MM.1S (cell line): ENCODE results near the gene CNTNAP2.

Source experiments
- DNase-seq: peaks from one replicate; pipeline ENCODE4 v3.0.0-alpha.2; 2015
- H2AFZ ChIP-seq: fragments of 300-600 bp; sonication (generic); 2 replicates; pipeline ENCODE4 v1.6.0; 2016; ENCODE audit warnings: antibody characterized with exemption, low read length
- H3F3A ChIP-seq: fragments of 300-600 bp; sonication (generic); 2 replicates; pipeline ENCODE4 v1.6.1; 2016; ENCODE audit warnings: mild to moderate bottlenecking, antibody characterized with exemption, low read length, moderate library complexity, mixed read lengths; ENCODE audit not compliant: insufficient read depth
- H3K27ac ChIP-seq: fragments of 300-600 bp; sonication (generic); 2 replicates; pipeline ENCODE4 v1.5.1; 2016; ENCODE audit warnings: mild to moderate bottlenecking, low read length
- H3K27me3 ChIP-seq: fragments of 300-600 bp; sonication (generic); replicated peaks from 2 replicates; pipeline ENCODE4 v1.6.0; 2016; ENCODE audit warnings: low read length; ENCODE audit not compliant: insufficient read depth
- H3K36me3 ChIP-seq: fragments of 300-600 bp; sonication (generic); replicated peaks from 2 replicates; pipeline ENCODE4 v1.6.1; 2016; ENCODE audit warnings: mild to moderate bottlenecking, low read length, mixed read lengths; ENCODE audit not compliant: insufficient read depth
- H3K4me1 ChIP-seq: fragments of 300-600 bp; sonication (generic); 2 replicates; pipeline ENCODE4 v1.6.1; 2016; ENCODE audit warnings: low read length, mixed read lengths
- H3K4me2 ChIP-seq: fragments of 300-600 bp; sonication (generic); 2 replicates; pipeline ENCODE4 v1.6.0; 2016; ENCODE audit warnings: low read depth, low read length
- H3K4me3 ChIP-seq: fragments of 300-600 bp; sonication (generic); 2 replicates; pipeline ENCODE4 v1.5.1; 2016; ENCODE audit warnings: low read length, mixed read lengths
- H3K79me2 ChIP-seq: fragments of 300-600 bp; sonication (generic); 2 replicates; pipeline ENCODE4 v1.6.1; 2016; ENCODE audit warnings: mixed run types, low read length, mixed read lengths
- H3K9ac ChIP-seq: fragments of 300-600 bp; sonication (generic); 2 replicates; pipeline ENCODE4 v1.6.1; 2016; ENCODE audit warnings: low read length, mixed read lengths
- H3K9me2 ChIP-seq: fragments of 300-600 bp; sonication (generic); replicated peaks from 2 replicates; pipeline ENCODE4 v1.6.1; 2016; ENCODE audit warnings: mild to moderate bottlenecking, low read length, mixed read lengths; ENCODE audit not compliant: insufficient read depth
- H3K9me3 ChIP-seq: fragments of 300-600 bp; sonication (generic); replicated peaks from 2 replicates; pipeline ENCODE4 v1.6.1; 2016; ENCODE audit warnings: mild to moderate bottlenecking, low read length, mixed read lengths; ENCODE audit not compliant: insufficient read depth
- H4K20me1 ChIP-seq: fragments of 300-600 bp; sonication (generic); 2 replicates; pipeline ENCODE4 v1.6.1; 2016; ENCODE audit warnings: mild to moderate bottlenecking, low read length, moderate library complexity, mixed read lengths; ENCODE audit not compliant: insufficient read depth
- EZH2 ChIP-seq: fragments of 300-600 bp; sonication (generic); optimal IDR thresholded peaks from 2 replicates; pipeline ENCODE3; 2017; ENCODE audit warnings: low read depth, mild to moderate bottlenecking, antibody characterized with exemption, low read length, mixed read lengths
- EZH2phosphoT487 ChIP-seq: fragments of 300-600 bp; sonication (generic); IDR thresholded peaks from 2 replicates; pipeline ENCODE4 v1.6.1; 2018; ENCODE audit warnings: antibody characterized with exemption, low read length
- TF ChIP-seq, protein P1 (sequence below): fragments of 300-600 bp; sonication (generic); IDR thresholded peaks from 2 replicates; pipeline ENCODE4 v1.5.1; 2016; ENCODE audit warnings: antibody characterized with exemption, low read length, mixed read lengths

CNTNAP2 gene

DNA sequence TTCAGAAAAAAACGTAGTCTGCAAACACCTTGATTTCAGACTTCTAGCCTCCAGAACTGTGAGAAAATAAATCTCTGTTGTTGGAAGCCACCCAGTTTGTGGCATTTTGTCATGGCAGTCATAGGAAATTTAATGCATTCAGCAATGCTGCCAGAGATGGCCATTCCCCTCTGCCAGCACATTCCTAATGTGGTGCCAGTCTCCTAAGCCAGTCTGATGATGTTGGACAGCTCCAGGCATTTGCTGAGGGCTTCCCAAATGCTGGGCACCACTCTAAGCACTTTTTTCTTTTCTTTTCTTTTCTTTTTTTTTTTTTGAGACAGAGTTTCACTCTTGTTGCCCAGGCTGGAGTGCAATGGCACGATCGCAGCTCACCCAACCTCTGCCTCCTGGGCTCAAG is 1807.2 kb downstream of the CNTNAP2 start:
- H3K27ac ChIP-seq = no peak overlapping the region
- no peaks in the 10 kb centered on the region for H3K27me3 ChIP-seq
- no peak overlapping the region for H3K4me3 ChIP-seq
- no peaks in the 10 kb centered on the region for H3K36me3 ChIP-seq
- no peak overlapping the region for H3K9ac ChIP-seq
- TF ChIP-seq, protein P1, sequence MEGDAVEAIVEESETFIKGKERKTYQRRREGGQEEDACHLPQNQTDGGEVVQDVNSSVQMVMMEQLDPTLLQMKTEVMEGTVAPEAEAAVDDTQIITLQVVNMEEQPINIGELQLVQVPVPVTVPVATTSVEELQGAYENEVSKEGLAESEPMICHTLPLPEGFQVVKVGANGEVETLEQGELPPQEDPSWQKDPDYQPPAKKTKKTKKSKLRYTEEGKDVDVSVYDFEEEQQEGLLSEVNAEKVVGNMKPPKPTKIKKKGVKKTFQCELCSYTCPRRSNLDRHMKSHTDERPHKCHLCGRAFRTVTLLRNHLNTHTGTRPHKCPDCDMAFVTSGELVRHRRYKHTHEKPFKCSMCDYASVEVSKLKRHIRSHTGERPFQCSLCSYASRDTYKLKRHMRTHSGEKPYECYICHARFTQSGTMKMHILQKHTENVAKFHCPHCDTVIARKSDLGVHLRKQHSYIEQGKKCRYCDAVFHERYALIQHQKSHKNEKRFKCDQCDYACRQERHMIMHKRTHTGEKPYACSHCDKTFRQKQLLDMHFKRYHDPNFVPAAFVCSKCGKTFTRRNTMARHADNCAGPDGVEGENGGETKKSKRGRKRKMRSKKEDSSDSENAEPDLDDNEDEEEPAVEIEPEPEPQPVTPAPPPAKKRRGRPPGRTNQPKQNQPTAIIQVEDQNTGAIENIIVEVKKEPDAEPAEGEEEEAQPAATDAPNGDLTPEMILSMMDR = no peak
- TF ChIP-seq EZH2phosphoT487 (no peak), EZH2 (no peak)
- H4K20me1 ChIP-seq = no peaks in the 10 kb centered on the region
- no peak overlapping the region for H3K4me2 ChIP-seq
- no peaks in the 10 kb centered on the region for H3K4me1 ChIP-seq
- no peak overlapping the region for H2AFZ ChIP-seq
- no peaks in the 10 kb centered on the region for H3K9me3 ChIP-seq
- no peaks in the 10 kb centered on the region for H3K9me2 ChIP-seq
- H3K79me2 ChIP-seq = no peaks in the 10 kb centered on the region
- DNase-seq = no peak
- H3F3A ChIP-seq = no peaks in the 10 kb centered on the region

DNA sequence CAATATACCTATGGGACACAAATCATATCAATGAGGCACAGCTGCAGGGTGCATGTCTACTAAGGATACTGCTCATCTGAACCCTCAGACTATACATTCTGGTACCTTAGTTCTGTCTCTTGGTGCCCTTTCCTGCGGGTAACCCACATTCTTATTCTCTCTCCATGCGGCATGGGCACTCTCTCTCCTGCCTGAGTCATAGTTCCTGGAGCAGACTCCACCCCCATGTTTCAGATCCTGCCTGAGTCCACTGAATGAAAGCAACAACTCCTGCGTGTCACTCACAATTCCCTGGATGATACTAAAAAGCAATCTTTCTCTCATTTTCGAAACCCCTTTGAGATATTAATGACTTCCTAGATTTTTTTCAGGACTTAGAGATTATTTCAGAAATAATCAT is 1820.8 kb downstream of the CNTNAP2 start:
- H3K9ac ChIP-seq = no peak overlapping the region
- DNase-seq = no peak
- TF ChIP-seq EZH2phosphoT487 = no peak
- TF ChIP-seq, protein P1 = no peak
- TF ChIP-seq EZH2 = no peak

DNA sequence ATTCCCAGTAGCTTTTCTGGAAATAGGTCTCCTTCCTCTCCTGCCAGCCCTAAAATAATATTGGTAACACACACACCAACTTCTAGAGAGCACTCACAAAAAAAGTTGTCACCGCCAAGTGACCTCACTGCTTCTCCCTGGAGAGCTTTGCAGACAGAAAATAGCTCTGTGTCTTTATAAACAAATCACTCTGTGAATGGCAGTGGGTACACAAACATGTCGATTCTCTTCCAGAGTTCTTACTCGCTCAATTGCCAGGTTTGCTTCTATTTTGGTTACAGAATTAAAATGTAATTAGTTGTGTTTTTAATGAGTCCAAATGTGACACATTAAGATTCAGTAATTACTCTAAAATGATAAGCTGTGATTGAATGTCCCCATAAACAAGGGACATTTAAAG is 1824.8 kb downstream of the CNTNAP2 start:
- H3K4me3 ChIP-seq = no peak overlapping the region
- no peak overlapping the region for H3K9ac ChIP-seq
- H3K27ac ChIP-seq = no peak overlapping the region
- H4K20me1 ChIP-seq = no peaks in the 10 kb centered on the region
- TF ChIP-seq EZH2phosphoT487 = no peak
- TF ChIP-seq EZH2 = no peak
- TF ChIP-seq, protein P1 = no peak
- H3K9me3 ChIP-seq = no peaks in the 10 kb centered on the region
- H3K4me2 ChIP-seq = no peak overlapping the region
- no peaks in the 10 kb centered on the region for H3K4me1 ChIP-seq
- no peaks in the 10 kb centered on the region for H3K79me2 ChIP-seq
- no peak overlapping the region for H2AFZ ChIP-seq
- DNase-seq = no peak
- H3K9me2 ChIP-seq = no peaks in the 10 kb centered on the region; the same call in 1 of the 2 replicates
- H3K27me3 ChIP-seq = no peaks in the 10 kb centered on the region
- H3F3A ChIP-seq = no peaks in the 10 kb centered on the region
- no peaks in the 10 kb centered on the region for H3K36me3 ChIP-seq

More for the DNA sequence above, 1820.8 kb downstream of the CNTNAP2 start:
- Histone ChIP-seq H3K4me3 (no peak overlapping the region), H3K27me3 (no peaks in the 10 kb centered on the region), H3K27ac (no peak overlapping the region), H3K79me2 (no peaks in the 10 kb centered on the region), H3F3A (no peaks in the 10 kb centered on the region), H2AFZ (no peak overlapping the region), H3K4me2 (no peak overlapping the region), H4K20me1 (no peaks in the 10 kb centered on the region), H3K9me3 (no peaks in the 10 kb centered on the region), H3K36me3 (no peaks in the 10 kb centered on the region), H3K9me2 (no peaks in the 10 kb centered on the region; the same call in 1 of the 2 replicates), H3K4me1 (no peaks in the 10 kb centered on the region)
